ENCODE measurements around the gene BTBD7.

BTBD7 gene

DNA sequence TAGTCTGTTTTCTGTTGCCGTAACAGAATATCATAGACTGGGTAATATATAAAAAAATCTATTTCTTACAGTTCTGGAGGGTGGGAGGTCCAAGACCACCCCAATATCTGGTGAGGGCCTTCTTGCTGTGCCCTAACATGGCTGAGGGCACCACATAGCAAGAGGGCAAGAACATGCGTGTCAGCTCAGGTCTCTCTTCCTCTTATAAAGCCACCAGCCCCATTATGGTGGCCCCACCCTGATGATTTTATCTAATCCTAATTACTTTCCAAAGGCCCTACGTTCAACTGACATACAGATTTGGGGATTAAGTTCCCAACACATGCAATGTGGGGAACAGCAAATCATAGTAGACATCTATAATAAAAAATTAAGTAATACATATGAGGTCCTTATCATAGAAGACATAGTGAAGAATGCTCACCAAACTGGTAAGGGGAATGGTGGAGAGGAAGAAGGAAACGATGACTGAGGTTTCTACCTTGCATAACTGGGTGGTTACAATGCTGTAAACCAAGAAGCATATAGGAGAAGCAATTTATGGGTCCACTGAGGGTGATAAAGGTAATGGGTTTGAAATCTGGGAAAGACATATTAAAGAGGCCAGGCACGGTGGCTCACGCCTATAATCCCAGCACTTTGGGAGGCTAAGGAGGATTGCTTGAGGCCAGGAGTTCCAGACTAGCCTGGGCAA is 27.0 kb downstream of the BTBD7 start:
- DNase-seq = no peak
- intact Hi-C loops (cut with DNase I) = no loop called here

DNA sequence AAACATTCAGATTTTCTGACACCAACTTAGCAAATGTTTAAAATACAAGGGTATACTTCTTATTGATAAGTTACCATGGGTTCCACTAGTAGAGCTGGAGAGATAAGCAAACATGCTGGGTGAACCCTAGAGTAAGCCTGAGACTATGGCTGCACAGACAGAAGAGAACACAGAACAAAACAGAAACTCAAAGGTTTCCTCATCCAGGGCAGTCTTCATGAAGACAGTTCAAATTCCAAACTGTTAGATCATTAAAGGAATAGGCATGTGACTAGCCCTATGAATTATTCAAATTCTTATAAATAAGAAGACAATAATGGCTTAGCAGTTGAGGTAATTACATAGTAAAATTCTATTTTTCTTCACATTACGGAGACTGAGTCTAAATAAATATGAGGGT is 28.1 kb downstream of the BTBD7 start:
- intact Hi-C loops (cut with DNase I) = no loop called here
- no peak for DNase-seq

DNA sequence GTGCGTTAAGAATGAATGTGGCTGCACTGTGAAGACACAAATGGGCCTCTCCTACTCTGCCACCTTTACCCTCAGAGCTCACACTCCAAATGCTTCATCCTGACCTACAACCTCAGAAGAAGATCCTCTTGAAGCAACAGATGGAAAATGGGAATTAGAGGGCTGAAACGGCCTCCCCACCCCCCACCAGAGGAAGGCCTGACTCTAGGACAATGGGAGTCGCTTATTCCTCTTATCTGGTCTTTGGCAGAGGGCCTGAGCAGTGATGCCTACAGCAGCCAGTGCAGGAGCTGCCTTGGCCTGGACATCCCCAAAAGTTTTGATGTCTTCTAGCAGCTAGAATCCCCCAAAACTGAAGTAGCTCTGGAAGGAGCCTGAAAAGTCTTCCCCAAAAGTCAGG is 29.2 kb downstream of the BTBD7 start:
- peak in 3 of 10 donors; percentile 35 to 77 (median 47) for DNase-seq
- intact Hi-C loops (cut with DNase I) = no loop called here

DNA sequence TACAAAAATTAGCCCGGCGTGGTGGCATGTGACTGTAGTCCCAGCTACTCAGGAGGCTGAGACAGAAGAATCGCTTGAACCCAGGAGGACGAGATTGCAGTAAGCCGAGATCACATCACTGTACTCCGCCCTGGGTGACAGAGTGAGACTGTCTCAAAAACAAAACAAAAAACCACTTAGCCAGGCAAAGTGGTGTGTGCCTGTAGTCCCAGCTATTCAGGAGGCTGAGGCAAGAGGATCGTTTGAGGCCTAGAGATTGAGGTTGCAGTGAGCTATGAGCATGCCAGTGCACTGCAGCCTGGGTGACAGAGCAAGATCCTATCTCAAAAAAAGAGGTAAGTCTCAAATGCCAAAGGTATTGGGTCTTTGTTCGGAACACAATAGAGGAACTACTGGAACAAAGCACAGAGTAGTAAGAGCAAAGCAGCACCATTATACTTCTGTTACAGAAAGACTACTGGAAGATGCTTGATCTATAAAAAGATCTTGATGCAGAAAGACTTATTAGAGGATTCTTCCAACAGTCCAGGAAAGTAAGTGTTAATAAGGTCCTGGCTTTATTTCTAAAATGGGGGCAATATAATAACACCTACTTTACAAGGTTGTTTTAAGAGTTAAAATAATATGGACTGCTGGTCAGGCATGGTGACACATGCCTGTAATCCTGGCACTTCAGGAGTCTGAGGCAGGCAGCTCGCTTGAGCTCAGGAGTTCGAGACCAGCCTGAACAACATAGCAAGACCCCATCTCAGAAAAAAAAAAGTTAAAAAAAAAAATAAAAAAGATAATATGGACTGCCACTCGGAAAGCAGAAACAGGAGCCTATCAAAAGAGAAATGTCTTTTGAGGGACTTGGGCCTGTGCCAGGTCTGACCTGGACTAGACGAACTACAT is 29.9 kb downstream of the BTBD7 start:
- intact Hi-C loops (cut with DNase I) = no loop called here

DNA sequence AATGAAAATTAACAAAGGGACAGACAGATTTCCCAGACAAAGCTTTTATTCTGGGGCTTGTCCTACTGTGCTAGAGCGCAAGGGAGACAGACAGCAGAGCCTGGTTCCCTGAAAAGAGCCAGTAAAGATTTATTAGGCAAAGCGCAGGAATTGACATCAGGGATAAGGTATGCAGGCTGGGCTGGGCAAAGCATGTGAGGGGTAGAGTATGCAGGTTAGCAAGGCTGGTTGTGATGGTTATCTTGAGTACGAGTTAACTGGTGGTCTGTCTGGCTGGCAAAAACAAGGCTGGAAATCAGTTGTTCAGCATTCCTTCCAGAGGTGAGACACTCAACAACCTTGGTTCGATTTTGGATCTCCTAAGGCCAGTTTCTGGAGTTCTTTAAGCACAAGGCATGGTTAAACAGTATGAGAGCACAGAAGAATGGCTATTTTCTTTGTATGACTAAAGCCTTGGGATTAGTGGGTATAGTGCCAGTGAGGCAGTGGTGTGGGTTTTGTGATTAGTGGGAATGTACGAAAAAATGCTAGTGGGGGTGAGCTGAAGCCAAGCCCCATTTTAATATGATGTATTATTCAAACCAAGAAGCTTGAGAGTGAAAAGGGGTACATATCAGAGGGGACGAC is 30.9 kb downstream of the BTBD7 start:
- intact Hi-C loops (cut with DNase I) = no loop called here
- DNase-seq = no peak

More for the DNA sequence above, 29.9 kb downstream of the BTBD7 start:
- no peak for DNase-seq

DNA sequence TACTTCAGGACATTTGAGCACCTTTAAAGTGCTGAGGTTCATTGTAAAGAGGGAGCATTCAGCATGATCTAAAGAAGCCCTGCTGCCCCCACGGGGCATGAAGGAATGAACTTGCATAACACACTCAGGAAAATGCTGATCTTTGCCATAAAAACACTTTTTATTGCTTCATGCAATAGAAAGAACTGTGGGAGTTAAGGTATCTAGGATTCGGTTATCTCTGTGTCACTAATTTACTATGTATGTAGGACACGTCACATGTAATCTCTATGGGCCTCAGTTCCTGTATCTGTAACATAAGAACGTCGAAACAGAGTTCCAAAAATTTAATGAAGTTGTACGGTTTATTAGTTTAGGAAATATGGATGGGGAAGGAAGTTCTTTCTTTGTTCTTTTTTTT is 33.0 kb downstream of the BTBD7 start:
- DNase-seq = no peak
- intact Hi-C loops (cut with DNase I) = no loop called here

DNA sequence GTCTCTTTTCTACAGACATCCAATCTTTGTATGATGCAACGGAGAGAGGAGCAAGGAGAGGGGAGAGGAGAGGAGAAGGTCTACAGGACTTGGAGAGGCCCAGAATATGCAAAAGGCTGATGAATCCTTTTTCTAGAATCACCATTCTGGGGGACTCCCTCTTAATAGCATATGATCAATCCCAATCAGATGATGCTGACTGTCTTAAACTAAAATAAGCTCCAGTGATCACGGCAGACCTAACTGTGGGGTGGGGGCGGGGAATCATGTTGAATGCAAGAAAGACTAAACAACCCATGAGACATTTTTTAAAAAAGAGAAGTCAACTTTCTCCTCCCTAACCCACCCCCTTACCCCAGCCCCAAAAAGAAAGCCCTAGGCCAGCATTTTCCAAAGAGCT is 33.4 kb downstream of the BTBD7 start:
- no peak for DNase-seq
- intact Hi-C loops (cut with DNase I) = no loop called here

DNA sequence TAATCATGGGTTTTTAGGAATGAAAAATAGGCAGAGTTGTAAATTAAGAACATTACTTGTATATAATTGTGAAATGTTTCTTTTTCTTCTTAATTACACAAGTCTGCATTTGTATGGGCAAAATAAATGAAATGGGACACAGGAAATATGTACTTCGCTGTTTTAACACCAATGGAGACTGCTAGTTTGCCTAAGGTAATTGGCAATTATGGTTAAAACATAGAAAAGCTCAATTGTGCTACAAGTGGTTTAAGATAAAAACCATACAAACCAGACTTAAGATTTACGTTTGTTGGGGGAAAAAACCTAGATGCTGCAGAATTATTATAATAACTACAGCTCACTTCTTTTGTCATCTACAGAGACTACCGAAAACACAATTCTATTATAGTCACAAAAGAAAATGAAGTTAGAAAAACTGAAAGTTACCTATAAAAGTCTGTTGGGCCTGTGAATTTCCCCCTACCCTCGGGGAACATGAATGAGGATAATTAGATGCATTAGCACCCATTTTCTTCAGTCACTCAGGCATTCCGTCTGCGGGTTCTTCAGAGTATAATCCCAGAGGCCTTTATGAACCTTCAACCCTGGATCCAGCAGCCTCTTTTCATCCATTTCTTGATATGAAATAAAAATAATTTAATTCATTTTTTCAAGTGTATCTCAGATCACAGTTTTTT is 37.2 kb downstream of the BTBD7 start:
- intact Hi-C loops (cut with DNase I) = no loop called here
- no peak for DNase-seq

DNA sequence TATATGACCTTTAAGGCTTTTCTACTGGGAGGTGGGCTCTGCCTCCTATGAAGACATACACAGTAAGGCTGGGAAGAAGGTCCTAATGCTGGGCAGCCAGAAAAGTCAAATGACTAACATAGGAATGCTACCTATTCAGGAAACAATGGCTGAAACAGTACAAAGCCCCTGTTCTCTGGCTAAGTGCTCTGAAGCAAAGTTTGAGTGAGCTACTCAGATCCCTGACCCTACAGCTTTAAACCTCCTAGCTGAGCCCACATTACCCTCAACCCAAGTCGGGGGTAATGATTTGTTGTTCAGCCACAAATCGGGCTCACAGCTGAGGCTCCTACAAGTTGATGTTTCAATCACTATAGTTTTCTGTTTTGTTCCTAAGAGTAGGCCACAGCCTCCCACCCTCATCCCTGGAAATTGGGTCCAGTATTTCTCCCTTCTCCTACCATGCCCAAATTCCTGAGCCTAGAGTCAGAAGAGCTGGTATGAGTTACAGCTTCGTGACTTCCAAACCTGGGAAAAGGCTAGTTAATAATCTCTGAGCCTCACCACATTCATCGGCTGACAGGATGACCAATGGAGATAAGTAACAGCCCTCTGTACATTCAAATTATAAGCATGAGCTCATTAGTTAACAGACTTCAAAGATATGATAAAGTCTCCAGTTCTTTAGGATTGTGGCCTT is 46.5 kb downstream of the BTBD7 start:
- intact Hi-C loops (cut with DNase I) = no loop called here

DNA sequence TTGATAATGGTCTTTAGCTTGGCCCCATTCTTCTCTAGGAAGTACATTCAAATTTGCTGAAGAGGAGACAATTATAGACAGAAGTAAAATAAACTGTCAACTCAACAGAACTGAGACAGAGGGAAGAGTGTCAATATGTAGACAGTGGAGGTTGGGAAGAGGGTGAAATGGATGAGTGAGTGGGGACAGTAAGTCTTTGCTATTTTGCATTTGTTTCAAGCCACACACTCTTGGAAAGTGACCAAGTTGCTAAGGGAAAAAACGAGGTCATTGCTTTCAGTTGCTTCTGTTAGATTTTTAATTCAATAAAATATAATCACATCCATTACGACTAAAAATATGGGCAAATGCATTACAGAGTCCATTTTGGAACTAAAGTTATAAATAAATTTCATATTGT is 47.8 kb downstream of the BTBD7 start:
- intact Hi-C loops (cut with DNase I) = no loop called here

More for the DNA sequence above, 46.5 kb downstream of the BTBD7 start:
- DNase-seq = no peak

DNA sequence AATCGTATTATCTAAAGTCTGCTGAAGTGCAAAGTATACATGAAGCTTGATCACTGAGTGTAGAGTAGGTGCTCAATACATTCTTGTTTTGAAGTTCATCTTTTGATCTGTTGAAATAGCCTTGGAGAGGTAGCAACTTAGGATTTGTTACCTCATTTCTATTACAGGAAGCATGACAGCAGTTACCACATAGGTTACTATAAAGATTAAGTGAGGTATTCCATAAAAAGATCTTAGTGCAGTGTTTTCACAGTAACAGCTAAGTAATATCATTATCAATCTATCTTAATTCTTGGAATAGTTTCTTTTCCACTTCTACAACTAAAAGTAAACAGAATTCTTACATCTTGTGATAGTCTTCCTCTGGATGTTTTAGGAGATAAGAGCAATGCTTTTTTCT is 50.9 kb downstream of the BTBD7 start:
- no peak for DNase-seq
- intact Hi-C loops (cut with DNase I) = no loop called here

More for the DNA sequence above, 47.8 kb downstream of the BTBD7 start:
- no peak for DNase-seq

DNA sequence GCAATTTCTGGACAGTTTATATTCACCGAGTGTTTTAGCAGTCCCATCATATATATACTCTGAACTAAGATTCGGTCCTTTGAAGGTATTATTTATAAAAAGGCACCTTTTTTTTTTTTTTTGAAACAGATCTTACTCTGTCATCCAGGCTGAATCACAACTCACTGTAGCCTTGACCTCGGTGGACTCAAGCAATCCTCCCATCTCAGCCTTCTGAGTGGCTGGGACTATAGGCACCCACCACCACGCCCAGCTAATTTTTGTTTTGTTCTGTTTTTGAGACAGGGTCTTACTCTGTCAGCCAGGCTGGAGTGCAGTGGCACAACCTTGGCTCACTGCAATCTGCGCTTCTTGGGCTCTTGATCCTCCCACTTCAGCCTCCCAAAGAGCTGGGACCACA is 52.1 kb downstream of the BTBD7 start:
- intact Hi-C loops (cut with DNase I) = no loop called here

DNA sequence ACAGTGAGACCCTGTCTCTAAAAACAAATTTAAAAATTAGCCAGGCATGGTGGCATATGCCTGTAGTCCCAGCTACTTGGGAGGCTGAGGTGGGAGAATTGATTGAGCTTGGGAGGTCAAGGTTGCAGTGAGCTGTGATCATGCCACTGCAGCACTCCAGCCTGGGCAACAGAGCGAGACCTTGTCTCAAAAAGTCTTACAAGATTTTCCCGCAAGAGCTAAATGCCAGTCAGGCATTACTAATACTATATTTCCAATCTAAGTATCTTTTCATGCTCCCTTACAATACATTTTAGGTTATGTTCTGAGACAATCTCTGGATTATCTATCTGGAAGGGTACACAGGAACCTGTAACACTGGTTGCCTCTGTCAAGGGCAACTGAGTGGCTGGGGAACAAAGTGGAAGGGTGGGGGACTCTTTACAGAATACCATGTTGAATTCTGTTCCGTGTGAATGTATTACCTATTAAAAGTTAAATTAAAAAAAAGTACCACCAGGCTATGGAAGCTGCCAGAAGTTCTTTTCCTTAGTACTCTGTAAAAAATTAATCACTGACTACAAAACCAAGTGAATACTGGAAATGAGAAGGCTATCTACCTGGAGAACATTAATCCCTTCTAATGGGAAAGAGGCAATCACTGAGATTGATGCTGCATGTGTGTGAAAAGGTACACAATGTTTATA is 56.7 kb downstream of the BTBD7 start:
- no peak for DNase-seq
- intact Hi-C loops (cut with DNase I) = no loop called here

More for the DNA sequence above, 52.1 kb downstream of the BTBD7 start:
- DNase-seq = no peak

DNA sequence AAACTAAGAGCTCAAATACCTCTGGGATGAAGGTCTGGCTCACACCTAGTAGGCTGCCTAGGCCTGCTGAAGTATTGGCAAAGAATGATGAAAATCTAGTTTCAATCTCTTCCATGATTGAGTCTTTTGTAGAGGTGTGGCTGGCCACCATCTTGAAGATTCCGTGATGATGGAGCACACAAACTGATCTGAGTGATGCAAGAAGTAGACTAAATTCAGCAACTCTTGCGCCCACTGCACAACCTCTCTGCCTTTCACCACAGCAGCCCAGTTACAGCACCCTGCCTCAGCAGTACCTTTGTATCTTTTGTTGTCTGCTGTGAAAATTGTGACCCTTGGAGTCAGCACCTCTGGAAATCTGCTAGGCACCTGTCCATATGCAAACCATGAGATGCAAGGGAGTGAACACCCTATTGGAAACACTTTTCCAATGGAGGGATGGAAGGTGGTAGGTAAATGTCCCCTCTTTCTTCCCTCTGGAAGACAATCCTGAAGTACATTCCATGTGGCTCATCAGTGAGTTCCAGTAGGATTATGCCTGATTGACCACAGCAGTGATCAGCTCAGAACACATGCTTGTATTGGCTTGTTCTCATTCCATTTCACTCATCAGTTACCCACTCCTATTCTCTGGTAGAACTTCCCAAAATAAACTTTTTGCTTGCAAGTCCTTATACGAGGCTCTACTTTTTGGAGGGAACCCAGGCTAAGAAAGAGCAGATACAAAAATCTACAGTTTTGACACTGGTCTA is 58.6 kb downstream of the BTBD7 start:
- no peak for DNase-seq
- intact Hi-C loops (cut with DNase I) = loop anchor here (5.0 kb wide), 1 partner anchor 58 kb away; the partner anchor contains the start of gene BTBD7

DNA sequence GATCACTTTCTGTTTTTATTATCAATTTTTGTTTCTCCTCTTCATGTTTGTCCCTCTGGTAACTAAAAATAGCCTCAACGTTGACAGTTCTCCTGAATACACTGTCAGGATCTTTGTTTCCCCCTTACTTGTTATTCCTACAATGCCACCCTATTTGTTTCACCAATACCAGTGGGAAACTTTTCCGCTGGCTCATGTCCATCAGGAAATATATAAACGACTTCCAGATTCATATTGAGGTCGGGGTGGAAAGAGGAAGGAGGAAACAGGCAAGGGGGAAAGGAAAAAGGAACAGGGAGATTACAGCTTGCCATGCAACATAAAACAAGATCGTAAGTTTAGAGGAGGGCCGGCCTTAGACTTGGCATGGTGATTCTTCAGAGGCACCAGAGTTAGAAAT is 61.7 kb downstream of the BTBD7 start:
- intact Hi-C loops (cut with DNase I) = loop anchor here (5.0 kb wide), 1 partner anchor 61 kb away; the partner anchor contains the start of gene BTBD7
- DNase-seq = no peak

DNA sequence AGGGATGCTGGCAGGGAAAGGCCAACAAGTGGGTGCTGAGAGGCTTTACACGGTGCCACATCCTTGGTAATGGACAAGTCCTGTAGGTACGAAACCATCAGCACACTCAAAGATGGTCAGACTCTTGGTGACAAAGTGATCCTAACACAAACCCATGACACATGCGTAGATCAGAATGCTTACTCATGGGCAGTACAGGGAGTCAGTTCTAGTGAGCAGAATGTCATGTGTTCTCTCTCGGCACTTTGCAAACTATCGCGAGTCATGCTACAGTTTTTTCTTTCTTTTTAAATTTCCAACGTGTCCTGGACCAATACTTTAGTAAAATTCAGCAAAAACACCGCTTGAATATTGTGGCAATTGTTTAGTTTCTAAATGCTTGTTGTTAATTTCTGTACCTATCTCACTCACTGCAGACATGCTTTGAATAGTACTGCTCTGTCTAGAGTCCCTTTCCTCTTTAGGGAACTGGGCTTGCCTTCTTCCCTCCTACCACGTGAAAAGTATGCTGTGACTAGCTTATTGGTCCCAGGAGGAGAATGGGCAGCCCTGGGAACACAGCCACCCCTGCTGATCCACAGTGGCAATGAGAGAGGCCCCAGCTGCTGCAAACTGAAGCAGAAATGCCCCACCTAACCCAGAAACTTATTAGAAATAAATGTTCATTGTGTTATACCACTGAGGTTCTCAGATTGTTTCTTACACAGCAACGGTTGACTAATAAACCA is 63.3 kb downstream of the BTBD7 start:
- peak; percentile 37 to 92 (median 52) for DNase-seq
- intact Hi-C loops (cut with DNase I) = loop anchor here (5.0 kb wide), 1 partner anchor 63 kb away; the partner anchor contains the start of gene BTBD7

DNA sequence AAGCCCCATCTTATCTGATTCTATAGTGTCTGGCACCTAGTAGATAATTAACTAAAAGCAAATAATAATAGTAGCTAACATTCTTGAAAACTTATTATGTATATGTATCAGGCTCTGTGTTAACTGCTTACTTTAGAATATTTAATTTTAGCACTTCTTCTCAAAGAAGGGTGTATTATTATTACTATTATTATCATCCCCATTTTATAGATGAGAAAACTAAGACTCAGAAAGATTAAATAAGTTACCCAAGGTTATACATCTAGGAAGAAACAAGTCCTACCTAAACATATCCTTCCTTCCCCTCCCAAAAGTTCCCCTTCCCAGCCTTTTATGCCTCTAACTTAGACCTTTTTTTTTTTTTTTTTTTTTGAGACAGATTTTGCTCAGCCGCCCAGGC is 64.4 kb downstream of the BTBD7 start:
- intact Hi-C loops (cut with DNase I) = no loop called here
- no peak for DNase-seq

DNA sequence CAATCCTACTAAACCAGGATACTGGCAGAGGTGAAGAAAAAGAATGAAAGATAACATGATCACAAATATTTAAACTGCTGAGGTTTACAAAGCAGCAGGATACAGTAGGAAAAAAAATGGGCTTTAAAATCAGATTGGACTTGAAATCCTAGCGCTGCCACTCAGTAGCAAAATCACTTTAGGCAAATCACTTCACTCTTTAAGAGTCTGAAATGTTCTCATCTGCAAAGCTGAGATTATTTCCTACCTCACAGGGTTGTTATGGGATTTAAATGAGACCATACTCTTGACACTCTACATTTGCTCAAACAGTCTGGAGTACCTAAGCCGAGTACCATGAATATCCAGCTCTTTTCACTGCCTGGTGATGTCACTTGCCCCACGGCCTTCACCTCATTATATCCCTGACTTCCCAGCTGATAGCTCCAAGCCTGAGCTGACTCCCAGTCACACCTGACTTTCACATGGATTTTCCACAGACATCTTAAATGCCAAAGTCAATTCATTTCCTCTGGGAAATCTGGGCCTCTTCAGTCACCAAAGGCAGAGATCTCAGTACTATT is 65.6 kb downstream of the BTBD7 start:
- no peak for DNase-seq
- intact Hi-C loops (cut with DNase I) = no loop called here

All from posterior cingulate gyrus (tissue), 11 donors.